ENCODE measurements around the gene MBNL2. TPM values are rescaled to one million over a fixed set of nuclear protein-coding genes. Genes with fewer than 3 reads are reported as not detected.

Gene MBNL2
- total and polyA plus RNA-seq, 2 experiments from 2014 or later = 0.55 to 3.2 TPM

DNA sequence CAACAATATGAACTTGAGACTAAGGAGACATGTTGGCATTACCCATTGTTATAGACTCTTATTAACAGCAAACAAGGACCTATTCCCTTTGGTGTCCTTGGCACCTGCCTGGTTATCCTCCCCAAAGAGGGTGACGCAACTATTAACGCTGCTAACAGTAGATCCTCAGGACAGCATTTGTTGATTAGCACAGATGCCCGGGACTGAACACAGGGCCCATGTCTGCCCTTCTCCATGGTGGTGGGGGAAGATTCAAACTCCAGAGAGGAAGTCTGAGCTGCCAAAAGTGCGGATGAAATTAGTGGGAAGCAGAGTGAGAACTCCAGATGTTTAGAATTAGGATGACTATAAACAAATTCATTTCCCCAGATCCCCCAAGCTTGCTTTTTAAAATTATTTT is 110.6 kb downstream of the MBNL2 start (continued):
- TF ChIP-seq, protein P1, sequence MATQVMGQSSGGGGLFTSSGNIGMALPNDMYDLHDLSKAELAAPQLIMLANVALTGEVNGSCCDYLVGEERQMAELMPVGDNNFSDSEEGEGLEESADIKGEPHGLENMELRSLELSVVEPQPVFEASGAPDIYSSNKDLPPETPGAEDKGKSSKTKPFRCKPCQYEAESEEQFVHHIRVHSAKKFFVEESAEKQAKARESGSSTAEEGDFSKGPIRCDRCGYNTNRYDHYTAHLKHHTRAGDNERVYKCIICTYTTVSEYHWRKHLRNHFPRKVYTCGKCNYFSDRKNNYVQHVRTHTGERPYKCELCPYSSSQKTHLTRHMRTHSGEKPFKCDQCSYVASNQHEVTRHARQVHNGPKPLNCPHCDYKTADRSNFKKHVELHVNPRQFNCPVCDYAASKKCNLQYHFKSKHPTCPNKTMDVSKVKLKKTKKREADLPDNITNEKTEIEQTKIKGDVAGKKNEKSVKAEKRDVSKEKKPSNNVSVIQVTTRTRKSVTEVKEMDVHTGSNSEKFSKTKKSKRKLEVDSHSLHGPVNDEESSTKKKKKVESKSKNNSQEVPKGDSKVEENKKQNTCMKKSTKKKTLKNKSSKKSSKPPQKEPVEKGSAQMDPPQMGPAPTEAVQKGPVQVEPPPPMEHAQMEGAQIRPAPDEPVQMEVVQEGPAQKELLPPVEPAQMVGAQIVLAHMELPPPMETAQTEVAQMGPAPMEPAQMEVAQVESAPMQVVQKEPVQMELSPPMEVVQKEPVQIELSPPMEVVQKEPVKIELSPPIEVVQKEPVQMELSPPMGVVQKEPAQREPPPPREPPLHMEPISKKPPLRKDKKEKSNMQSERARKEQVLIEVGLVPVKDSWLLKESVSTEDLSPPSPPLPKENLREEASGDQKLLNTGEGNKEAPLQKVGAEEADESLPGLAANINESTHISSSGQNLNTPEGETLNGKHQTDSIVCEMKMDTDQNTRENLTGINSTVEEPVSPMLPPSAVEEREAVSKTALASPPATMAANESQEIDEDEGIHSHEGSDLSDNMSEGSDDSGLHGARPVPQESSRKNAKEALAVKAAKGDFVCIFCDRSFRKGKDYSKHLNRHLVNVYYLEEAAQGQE (IDR thresholded peaks at IDR 0.05; ENCODE audit: unreplicated experiment) = no peak

DNA sequence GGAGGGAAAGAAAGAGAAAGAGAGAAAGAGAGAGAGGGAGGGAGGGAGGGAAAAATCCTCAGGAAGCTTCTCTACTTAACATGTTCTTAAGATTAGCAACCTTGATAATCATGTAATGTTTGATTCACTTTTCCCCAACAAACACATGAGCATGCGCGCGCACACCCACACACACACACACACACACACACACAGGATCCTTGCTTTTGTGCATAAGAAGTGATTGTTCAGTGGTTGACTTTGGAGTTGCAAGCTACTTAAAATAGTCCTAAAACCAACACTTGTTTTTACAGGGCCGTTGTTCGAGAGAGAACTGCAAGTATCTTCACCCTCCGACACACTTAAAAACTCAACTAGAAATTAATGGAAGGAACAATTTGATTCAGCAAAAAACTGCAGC is 111.8 kb downstream of the MBNL2 start:
- H3F3A ChIP-seq (replicated peaks; ENCODE audit: low read depth) = no peaks in the 10 kb centered on the region
- H3K4me1 ChIP-seq (ENCODE audit: insufficient read depth) = peaks cover 7% of the 10 kb centered on the region; the same call in 1 of the 2 replicates
- no peaks in the 10 kb centered on the region for H3K36me3 Mint-ChIP-seq (ENCODE audit: low read depth)
- H4K20me1 ChIP-seq (replicated peaks; ENCODE audit: insufficient read depth) = no peaks in the 10 kb centered on the region
- H3K9me2 ChIP-seq (ENCODE audit: insufficient read depth) = no peaks in the 10 kb centered on the region
- no peaks in the 10 kb centered on the region for H3K27me3 ChIP-seq (ENCODE audit: insufficient read depth)
- no peak overlapping the region for H3K27ac Mint-ChIP-seq
- H3K79me2 ChIP-seq (replicated peaks; ENCODE audit: insufficient read depth) = no peaks in the 10 kb centered on the region
- H3K27me3 Mint-ChIP-seq (ENCODE audit: insufficient read depth, low read depth, poor library complexity) = no peaks in the 10 kb centered on the region
- H3K4me2 ChIP-seq = no peak overlapping the region
- H3K9me3 Mint-ChIP-seq = no peaks in the 10 kb centered on the region
- DNase-seq (ENCODE audit: low spot score) (no peak), ATAC-seq (no peak)
- H3K4me1 Mint-ChIP-seq = peaks cover 17% of the 10 kb centered on the region
- H3K4me3 ChIP-seq = no peak overlapping the region
- H2AFZ ChIP-seq = no peak overlapping the region
- no peak overlapping the region for H3K4me3 Mint-ChIP-seq
- H3K27ac ChIP-seq (ENCODE audit: low read depth) = no peak overlapping the region
- H3K36me3 ChIP-seq (ENCODE audit: insufficient read depth) = no peaks in the 10 kb centered on the region
- TF ChIP-seq POLR2AphosphoS5 (IDR thresholded peaks at IDR 0.05; ENCODE audit: low read depth) (no peak), NANOG (IDR thresholded peaks at IDR 0.05; ENCODE audit: borderline replicate concordance) (no peak), JUNB (IDR thresholded peaks at IDR 0.05; ENCODE audit: unreplicated experiment) (no peak), ZNF114 (CRISPR knock-in tag; IDR thresholded peaks at IDR 0.05) (no peak), EZH2phosphoT487 (IDR thresholded peaks at IDR 0.05; ENCODE audit: unreplicated experiment) (no peak), ZNF331 (CRISPR knock-in tag; IDR thresholded peaks at IDR 0.05; ENCODE audit: low read depth) (no peak), EZH2 (IDR thresholded peaks at IDR 0.05; ENCODE audit: low read depth, unreplicated experiment) (no peak), CREB1 (CRISPR knock-in tag; IDR thresholded peaks at IDR 0.05; ENCODE audit: low read depth) (no peak), STAT1 (IDR thresholded peaks at IDR 0.05; ENCODE audit: unreplicated experiment) (no peak)
- TF ChIP-seq, protein P2, sequence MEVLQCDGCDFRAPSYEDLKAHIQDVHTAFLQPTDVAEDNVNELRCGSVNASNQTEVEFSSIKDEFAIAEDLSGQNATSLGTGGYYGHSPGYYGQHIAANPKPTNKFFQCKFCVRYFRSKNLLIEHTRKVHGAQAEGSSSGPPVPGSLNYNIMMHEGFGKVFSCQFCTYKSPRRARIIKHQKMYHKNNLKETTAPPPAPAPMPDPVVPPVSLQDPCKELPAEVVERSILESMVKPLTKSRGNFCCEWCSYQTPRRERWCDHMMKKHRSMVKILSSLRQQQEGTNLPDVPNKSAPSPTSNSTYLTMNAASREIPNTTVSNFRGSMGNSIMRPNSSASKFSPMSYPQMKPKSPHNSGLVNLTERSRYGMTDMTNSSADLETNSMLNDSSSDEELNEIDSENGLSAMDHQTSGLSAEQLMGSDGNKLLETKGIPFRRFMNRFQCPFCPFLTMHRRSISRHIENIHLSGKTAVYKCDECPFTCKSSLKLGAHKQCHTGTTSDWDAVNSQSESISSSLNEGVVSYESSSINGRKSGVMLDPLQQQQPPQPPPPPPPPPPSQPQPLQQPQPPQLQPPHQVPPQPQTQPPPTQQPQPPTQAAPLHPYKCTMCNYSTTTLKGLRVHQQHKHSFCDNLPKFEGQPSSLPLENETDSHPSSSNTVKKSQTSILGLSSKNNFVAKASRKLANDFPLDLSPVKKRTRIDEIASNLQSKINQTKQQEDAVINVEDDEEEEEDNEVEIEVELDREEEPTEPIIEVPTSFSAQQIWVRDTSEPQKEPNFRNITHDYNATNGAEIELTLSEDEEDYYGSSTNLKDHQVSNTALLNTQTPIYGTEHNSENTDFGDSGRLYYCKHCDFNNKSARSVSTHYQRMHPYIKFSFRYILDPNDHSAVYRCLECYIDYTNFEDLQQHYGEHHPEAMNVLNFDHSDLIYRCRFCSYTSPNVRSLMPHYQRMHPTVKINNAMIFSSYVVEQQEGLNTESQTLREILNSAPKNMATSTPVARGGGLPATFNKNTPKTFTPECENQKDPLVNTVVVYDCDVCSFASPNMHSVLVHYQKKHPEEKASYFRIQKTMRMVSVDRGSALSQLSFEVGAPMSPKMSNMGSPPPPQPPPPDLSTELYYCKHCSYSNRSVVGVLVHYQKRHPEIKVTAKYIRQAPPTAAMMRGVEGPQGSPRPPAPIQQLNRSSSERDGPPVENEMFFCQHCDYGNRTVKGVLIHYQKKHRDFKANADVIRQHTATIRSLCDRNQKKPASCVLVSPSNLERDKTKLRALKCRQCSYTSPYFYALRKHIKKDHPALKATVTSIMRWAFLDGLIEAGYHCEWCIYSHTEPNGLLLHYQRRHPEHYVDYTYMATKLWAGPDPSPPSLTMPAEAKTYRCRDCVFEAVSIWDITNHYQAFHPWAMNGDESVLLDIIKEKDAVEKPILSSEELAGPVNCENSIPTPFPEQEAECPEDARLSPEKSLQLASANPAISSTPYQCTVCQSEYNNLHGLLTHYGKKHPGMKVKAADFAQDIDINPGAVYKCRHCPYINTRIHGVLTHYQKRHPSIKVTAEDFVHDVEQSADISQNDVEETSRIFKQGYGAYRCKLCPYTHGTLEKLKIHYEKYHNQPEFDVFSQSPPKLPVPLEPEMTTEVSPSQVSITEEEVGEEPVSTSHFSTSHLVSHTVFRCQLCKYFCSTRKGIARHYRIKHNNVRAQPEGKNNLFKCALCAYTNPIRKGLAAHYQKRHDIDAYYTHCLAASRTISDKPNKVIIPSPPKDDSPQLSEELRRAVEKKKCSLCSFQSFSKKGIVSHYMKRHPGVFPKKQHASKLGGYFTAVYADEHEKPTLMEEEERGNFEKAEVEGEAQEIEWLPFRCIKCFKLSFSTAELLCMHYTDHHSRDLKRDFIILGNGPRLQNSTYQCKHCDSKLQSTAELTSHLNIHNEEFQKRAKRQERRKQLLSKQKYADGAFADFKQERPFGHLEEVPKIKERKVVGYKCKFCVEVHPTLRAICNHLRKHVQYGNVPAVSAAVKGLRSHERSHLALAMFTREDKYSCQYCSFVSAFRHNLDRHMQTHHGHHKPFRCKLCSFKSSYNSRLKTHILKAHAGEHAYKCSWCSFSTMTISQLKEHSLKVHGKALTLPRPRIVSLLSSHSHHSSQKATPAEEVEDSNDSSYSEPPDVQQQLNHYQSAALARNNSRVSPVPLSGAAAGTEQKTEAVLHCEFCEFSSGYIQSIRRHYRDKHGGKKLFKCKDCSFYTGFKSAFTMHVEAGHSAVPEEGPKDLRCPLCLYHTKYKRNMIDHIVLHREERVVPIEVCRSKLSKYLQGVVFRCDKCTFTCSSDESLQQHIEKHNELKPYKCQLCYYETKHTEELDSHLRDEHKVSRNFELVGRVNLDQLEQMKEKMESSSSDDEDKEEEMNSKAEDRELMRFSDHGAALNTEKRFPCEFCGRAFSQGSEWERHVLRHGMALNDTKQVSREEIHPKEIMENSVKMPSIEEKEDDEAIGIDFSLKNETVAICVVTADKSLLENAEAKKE (CRISPR knock-in tag; IDR thresholded peaks at IDR 0.05) = no peak
- TF ChIP-seq, protein P1 (IDR thresholded peaks at IDR 0.05; ENCODE audit: unreplicated experiment) = no peak
- TF ChIP-seq, protein P3, sequence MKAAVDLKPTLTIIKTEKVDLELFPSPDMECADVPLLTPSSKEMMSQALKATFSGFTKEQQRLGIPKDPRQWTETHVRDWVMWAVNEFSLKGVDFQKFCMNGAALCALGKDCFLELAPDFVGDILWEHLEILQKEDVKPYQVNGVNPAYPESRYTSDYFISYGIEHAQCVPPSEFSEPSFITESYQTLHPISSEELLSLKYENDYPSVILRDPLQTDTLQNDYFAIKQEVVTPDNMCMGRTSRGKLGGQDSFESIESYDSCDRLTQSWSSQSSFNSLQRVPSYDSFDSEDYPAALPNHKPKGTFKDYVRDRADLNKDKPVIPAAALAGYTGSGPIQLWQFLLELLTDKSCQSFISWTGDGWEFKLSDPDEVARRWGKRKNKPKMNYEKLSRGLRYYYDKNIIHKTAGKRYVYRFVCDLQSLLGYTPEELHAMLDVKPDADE (IDR thresholded peaks at IDR 0.05) = no peak
